HG02970 (cell line): ENCODE measurements around the gene DUSP12.
"Not testable (repeated sequence)": the region's sequence is repeated elsewhere in the genome, so short reads cannot be mapped to it uniquely, and the experiment has no call there.

Source experiments
- ATAC-seq: cut with Tn5 transposase; IDR thresholded peaks from one replicate; pipeline ENCODE4 v1.9.1; 2021; ENCODE audit warnings: mild to moderate bottlenecking, moderate library complexity, moderate number of reproducible peaks; ENCODE audit not compliant: unreplicated experiment, low FRiP score

DUSP12 gene

GRCh38 chr1:161768461-161768860, 18.9 kb downstream of the DUSP12 start:
- no peak for ATAC-seq

GRCh38 chr1:161768986-161769672, 19.5 kb downstream of the DUSP12 start:
- no peak for ATAC-seq

DNA sequence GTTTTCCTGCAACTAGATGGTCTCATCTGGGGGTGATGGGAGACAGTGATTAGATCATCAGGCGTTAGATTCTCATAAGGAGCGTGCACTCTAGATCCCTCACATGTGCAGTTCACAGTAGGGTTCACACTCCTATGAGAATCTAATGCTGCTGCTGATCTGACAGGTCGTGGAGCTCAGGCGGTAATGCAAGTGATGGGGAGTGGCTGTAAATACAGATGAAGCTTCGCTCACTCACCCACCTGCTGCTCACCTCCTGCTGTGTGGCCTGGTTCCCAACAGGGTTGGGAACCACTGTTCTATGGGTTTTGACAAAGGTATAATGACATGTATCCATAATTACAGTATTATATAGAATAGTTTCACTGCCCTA, 20.1 kb downstream of the DUSP12 start:
- ATAC-seq: not testable (repeated sequence)

- ATAC-seq: no peak
Observed at GRCh38 chr1:161770250-161770649, 20.7 kb downstream of the DUSP12 start.

DNA sequence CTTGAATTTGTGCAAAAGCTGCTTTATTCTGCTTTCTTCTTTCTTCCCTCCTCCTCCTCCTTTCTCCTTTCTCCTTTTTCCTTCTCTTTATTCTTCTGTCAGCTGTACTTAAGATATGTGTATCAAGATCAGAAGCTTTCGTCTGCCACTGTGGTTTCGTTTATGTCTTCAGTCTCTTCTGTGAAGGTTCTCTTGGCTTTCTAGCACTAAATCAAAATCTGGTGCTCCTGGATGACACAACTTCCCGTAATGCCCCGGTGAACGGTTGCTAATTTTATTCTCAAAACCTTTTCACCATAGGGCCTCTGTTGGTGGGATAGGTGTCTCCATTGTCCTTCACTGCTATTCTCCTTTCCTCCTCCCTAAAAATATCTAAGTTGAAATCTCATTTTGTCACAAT, 21.6 kb downstream of the DUSP12 start:
- no peak for ATAC-seq

DNA sequence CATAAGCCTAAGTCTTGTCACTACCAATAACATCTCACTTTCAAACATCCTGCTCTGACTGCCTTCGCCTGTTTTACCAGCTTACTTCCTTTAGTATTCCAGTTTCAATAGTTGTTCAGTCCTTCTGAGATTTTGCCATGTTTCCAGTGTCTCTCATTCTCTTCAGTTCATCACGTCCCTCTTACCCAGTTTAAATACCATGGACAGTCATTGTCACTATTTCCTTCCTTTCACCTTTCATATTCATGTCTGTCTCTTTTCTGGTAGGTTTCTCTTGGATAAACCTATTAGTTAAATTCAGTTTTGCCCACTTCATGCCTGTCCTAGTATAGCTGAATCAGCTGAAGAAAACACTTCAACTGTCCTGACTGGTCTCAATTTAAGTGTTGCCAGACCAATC, 22.4 kb downstream of the DUSP12 start:
- ATAC-seq: no peak

DNA sequence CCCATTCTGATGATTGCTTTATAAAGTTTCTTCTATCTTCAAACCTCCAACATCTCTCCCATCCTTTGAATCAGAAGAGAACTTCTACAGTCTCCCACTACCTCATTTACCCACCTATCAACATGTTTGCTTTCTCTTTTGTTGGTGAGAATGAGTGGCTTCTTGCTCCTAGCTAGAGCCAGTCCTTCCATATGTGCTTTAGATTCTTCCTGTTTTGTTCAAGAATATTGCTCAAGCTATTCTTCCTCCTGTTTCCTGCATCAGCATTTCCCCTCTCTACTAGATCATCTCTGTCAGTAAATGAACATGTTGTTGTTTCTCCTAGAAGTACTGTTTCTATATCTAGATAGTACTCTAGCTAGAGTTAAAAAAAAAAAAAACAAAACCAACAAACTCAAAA, 22.8 kb downstream of the DUSP12 start:
- ATAC-seq: no peak

- no peak for ATAC-seq
Observed at GRCh38 chr1:161773791-161774190, 24.2 kb downstream of the DUSP12 start.

DNA sequence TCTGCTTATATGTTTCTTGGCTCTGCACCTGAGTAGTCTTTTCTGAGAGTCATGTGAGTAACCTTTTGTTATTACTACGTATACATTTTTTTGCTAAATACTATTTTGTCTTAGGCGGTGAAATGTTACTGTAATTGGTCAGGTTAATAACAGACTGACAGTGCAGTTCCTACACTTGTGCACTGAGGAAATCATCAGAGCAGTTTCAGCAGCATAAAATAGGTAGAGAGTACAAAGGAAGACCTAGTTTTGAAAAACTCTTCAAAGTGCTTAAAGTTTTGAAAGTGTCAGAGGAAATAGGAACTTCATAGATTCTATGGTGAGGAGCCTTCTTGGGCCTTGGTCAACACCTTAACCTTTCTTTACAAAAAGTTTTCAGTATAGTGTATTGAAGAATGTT, 27.7 kb downstream of the DUSP12 start:
- ATAC-seq: no peak

DNA sequence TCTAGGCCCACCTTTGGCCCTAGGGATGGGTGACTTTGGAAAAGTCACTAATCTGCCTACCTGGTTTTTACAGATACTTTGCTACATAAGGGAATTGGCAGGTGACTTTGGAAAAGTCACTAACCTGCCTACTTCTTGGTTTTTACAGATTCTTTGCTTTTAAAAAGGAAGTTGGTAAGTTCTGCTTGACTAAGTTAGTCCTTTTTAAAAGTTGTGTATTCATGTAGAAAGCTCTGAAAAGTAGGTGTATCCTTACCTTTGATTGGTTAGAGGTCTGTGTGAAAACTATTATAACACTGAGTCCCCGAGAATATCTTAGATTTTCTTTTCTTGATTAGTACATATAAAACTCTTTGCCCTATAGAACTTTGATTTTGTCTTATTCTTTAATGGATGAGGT, 28.9 kb downstream of the DUSP12 start:
- no peak for ATAC-seq

- ATAC-seq: no peak
Observed at GRCh38 chr1:161779393-161779792, 29.8 kb downstream of the DUSP12 start.

DNA sequence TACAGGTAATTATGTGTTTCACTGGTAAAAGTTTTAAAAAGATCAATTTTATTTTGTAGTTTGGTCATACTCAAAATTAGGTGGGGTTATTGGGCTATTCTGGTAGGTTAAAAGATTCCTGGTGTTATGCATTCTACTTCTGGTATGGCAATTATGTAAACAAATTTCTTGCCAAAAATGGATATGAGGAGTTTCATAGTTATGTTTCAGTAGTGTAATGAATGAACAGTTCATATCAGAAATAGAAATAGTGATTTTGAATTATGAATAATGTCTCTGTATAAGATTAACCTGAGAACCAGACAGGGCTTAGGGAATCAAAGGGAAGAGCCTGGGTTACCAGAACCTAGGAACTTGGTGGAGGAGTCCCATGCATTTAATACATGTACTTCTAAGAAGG, 32.4 kb downstream of the DUSP12 start:
- no peak for ATAC-seq

DNA sequence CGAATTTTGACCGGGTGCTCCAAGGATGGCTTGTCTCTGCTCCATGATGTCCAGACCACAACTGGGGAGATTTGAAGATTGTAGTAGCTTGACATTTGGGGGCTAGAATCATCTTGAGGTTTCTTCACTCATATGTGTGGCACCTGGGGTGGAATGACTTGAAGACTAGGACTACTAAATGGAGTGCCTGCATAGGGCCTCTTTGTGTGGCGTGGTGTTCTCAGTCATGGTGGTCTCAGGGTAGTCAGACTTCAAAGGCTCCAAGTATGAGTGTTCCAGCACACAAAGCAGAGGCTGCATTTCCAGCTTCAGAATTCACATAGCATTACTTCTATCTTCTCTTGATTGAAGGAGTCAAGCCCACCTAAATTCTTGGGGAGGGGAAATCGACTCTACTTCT, 33.3 kb downstream of the DUSP12 start:
- ATAC-seq: no peak

GRCh38 chr1:161784968-161785367, 35.4 kb downstream of the DUSP12 start:
- ATAC-seq: no peak

DNA sequence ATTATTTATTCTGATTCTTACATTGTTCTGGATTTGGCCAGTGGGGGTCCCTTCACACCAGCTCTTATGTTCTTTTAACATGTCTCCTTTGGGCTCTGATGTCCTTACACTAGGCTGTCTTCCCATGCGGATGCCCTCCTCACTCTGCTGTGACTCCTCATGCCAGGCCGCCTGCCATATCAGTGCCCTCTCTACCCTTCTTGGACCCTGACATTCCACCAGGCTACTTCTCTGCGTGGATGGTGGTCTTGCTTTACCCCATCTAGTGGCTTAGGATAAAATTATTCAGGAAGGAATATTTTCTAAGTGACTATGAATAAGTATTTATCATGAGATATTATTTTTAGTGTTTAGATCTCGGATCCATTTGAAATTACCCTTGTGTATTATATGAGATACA, 37.8 kb downstream of the DUSP12 start:
- no peak for ATAC-seq

DNA sequence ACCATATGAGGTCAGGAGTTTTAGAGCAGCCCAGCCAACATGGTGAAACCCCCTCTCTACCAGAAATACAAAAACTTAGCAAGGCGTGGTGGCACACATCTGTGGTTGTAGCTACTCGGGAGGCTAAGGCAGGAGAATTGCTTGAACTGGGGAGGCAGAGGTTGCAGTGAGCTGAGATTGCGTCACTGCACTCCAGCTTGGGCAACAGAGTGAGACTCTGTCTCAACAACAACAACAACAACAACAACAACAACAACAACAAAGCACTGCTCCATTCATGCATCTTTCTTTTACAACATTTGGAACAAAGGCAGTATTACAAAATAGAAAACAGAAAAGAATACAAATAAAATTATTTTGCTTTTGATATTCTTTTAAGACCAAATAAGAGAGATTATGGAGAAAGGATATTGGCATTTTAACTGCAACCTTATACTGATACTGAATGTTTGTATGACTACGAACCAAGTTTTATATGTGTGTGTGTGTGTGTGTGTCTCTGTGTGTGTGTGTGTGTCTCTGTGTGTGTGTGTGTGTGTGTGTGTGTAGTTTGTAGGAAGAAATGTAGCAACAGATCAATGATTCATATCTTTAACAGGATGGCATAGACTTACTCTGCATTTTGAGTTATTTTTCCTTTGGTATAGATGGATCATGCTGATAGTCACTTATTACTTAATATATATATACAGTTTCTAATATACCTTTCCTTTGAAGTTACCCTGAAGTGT, 41.2 kb downstream of the DUSP12 start:
- no peak for ATAC-seq

GRCh38 chr1:161791904-161792655, 42.5 kb downstream of the DUSP12 start:
- ATAC-seq: no peak

GRCh38 chr1:161792740-161793139, 43.2 kb downstream of the DUSP12 start:
- no peak for ATAC-seq

- no peak for ATAC-seq
Observed at GRCh38 chr1:161799792-161800191, 50.2 kb downstream of the DUSP12 start.

DNA sequence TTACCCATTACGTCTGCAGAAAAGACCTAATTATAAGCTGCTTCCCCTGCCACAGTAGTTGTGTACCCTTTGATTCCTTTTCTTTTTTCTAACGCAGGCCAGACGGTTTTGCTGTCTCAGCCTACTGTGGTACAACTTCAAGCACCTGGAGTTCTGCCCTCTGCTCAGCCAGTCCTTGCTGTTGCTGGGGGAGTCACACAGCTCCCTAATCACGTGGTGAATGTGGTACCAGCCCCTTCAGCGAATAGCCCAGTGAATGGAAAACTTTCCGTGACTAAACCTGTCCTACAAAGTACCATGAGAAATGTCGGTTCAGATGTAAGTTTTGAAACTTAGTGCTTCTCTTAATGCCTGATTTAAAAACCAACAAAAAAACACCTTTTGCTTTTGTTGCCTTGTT, 52.4 kb downstream of the DUSP12 start:
- ATAC-seq: no peak

DNA sequence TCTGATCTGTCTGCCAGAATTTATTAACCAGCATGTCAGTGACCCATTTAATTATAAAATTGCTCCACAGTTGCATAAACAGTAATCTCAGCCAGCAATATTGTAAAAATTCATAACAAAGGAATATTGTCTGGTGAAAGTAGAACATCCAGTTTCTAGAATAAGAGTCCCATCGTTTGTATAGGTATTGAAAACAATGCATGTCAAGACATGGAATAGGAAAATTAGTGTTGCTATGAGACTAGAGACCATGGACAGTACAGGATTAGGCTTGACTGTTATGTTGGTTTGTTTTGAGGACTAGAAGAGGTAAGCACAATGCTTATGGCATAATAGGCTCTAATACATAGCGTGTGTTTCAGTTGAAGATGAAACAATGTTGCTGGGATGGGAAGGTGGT, 53.6 kb downstream of the DUSP12 start:
- no peak for ATAC-seq
